ENCODE data around the gene LRRC8B.

The LRRC8B gene

DNA sequence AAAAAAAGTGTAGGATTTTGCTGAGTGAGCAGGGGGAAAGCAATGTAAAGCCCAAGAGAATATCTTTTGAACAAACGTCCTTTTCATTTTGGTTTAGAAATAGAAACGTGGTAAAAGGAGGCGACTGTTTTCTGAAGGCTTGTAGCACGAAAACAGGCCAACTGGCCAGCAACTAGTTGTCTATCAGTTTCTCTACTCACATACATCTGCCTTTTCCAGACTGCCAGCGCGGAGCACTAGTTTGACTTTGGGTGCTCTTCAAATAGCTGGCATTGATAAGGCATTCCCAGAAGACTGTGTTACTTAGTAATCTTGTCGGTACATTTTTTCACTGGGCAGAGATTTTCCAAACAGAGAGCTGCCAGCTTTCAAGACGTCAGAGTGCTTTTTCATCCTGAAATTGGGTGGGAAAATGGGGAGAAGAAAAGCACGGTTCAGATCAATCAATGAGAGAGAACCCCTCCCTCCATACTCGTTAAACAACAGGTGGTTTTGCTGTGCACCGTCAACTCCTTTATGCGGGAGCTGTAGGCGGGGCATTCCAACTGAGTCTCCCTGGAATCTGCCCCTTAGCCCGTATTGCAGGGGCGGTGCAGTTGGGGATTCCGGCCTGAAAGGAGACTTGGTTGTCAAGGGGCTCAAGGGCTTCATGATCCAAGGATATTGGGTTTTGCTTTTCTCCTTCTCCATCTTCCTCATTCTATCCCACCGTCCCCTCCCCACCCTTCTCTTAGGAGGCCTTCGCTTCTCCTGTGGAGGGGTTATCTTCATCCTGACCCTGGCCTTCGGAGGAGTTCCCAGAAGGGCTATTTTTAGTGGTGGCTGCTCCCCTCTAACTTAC, 107.4 kb downstream of the LRRC8B start:
- no peaks in the 10 kb centered on the region for H3K27me3 Mint-ChIP-seq
- H3K4me3 Mint-ChIP-seq: peak overlapping the region; percentile 95
- H3K9me3 Mint-ChIP-seq (ENCODE audit: low read depth): no peaks in the 10 kb centered on the region
- peaks cover 16% of the 10 kb centered on the region for H3K36me3 Mint-ChIP-seq
- peaks cover 70% of the 10 kb centered on the region for H3K4me1 Mint-ChIP-seq (ENCODE audit: low read depth)
- peak overlapping the region; percentile 96 for H3K27ac Mint-ChIP-seq

DNA sequence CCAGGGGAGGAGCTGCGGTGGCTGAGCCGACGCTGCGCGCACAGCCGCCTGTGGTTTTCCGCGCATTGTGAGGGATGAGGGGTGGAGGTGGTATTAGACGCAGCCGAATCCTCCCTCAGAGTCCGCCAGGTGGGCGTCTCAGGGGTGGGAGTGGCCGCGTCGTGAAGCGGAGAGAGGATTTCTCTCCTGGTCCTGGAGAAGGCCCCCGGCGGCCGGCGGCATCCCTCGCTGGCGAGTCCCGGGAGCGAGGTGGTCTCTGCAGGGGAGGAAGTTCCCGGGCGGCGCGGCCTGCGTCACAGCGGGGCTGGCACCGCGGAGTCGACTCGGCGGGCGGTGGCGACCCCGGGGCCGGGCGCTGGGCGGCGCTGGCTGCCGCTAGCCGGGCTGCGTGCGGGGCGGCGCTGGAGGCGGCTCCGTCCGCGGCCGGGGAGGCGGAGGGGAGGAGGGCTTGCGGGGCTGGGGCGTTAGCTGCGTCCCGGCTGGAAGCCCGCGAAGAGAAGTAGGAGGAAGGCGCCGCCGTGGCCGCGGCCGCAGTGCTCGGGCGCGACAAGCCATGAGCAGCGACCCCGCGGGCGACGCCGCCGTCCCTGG, 108.1 kb downstream of the LRRC8B start, which contains the start of gene LRRC8C:
Gene LRRC8C (plus strand): TSS at position 464 of the 591 bp plus-strand sequence. CDS start 53,354 bp downstream, outside the sequence.
- Mint-ChIP-seq H3K9me3 (ENCODE audit: low read depth) (no peaks in the 10 kb centered on the region), H3K4me1 (ENCODE audit: low read depth) (peaks cover 70% of the 10 kb centered on the region), H3K4me3 (peak within 1 kb of the TSS; percentile 95), H3K36me3 (peaks cover 23% of the 10 kb centered on the region), H3K27ac (peak within 1 kb of the TSS; percentile 99), H3K27me3 (no peaks in the 10 kb centered on the region)

DNA sequence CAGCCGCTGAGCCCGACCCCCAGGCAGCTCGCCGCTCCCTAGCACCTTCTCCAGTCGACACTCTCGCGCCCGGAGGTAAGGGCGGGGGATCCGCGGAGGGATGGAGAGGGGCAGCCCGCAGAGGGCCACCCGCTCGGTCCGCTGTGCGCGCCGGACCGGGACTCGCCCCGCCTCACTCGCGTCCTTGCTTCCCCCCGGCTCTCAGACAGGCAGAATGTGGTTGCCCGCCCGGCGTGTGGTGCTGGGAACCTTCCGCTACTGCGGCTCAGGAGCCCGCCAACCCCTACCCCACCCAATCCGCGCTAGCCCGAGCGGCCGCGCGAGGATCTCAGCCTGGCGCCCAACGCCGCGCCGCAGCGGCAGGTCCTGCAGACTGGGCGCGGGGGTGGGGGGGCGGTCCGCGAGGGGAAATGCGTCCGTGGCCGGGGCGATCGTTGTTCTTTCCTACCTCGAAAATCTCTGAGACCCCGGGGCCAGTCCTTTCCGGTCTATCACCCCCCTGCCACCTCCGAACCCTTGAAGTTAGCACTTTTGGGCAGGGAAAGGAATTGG, 108.7 kb downstream of the LRRC8B start:
- Mint-ChIP-seq H3K27ac (peak overlapping the region; percentile 99), H3K36me3 (peaks cover 29% of the 10 kb centered on the region), H3K4me3 (peak overlapping the region; percentile 94), H3K4me1 (ENCODE audit: low read depth) (peaks cover 70% of the 10 kb centered on the region), H3K9me3 (ENCODE audit: low read depth) (no peaks in the 10 kb centered on the region), H3K27me3 (no peaks in the 10 kb centered on the region)

DNA sequence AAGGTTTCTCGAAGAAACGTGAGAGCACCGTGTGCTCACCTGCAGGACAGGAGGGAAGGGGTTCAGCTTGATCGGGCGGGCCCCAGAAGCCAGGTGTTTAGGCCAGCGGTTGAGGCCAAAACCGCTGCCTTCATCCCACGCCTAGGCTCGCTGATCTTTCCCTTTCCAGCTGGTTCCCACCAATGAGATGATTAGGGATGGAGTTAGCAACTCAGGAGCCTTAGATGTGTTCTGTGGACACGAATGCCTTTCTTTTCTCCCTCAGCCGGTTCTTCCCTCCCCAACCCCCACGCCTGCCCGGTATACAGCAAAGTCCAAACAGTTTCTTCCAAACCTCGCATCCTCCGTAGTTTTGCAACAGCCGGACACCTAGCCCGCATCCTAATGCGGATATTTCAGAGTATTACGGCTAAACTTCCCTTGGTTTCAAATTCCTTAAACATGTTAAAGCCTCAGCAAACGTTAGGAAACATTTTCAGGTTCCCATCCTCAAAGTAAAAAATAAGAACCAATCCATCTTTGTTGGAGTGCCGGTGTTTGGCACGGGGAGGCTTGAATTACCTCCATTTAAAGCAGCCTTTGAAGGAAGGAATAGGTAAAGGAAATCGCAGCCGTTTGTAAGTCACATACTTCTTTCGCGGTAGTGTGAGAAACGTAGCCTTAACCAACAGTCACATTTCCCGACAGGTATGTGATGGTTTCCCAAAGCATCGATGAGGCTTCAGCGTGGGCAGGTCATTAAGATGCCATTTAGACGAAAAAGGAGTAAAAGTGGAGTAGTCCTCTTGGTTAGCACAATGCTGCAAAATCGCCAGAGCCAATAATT, 109.4 kb downstream of the LRRC8B start:
- Mint-ChIP-seq H3K36me3 (peaks cover 29% of the 10 kb centered on the region), H3K4me1 (ENCODE audit: low read depth) (peaks cover 67% of the 10 kb centered on the region), H3K9me3 (ENCODE audit: low read depth) (no peaks in the 10 kb centered on the region), H3K4me3 (peak overlapping the region; percentile 94), H3K27me3 (no peaks in the 10 kb centered on the region), H3K27ac (peak overlapping the region; percentile 99)

DNA sequence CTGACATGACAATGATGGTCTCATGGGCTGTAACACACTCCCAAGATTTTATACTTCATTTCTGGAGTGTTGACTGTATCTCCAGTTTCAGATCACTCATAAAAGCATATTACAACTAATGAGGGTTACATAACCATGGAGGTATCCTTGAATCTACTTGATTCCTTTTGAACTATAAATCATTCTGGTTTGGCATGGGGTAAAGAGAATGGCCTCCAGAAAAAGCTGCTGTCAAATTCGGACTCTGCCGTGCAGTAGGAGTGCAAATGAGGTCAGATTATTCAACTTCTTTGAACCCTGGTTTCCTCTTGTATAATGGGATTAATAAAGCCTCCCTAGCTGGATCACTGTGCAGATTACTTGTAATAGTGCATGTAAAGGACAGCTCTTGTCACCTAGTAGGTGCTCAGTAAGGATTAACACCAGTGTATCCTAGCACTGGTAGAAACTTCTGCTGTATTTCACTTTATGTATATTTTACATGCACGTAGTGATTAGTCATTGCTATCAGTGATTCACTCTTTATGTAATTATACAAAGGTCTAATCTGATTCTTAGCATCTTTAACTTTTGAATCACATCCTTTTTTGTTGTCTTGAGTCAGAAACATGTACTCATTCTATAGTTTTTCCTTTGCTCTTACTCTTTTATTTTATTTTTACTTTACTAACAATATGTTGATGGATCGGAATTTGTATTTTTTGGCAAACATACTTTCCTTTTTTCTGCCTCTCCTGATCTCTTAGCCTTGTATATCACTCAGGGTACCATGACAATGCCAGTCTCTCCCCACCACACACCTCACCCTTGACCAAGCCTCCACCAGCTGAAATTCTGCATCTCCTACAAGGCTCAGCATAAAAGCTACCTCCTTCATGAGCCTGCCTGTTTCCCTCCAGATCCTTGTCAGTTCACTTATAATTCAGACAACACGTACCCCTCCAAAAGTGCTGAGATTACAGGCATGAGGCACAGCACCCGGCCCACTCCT, 111.5 kb downstream of the LRRC8B start:
- peak overlapping the region; percentile 88 for H3K27ac Mint-ChIP-seq
- peaks cover 26% of the 10 kb centered on the region for H3K36me3 Mint-ChIP-seq
- H3K27me3 Mint-ChIP-seq: no peaks in the 10 kb centered on the region
- peak overlapping the region; percentile 94 for H3K4me3 Mint-ChIP-seq
- peaks cover 69% of the 10 kb centered on the region for H3K4me1 Mint-ChIP-seq (ENCODE audit: low read depth)
- no peaks in the 10 kb centered on the region for H3K9me3 Mint-ChIP-seq (ENCODE audit: low read depth)

DNA sequence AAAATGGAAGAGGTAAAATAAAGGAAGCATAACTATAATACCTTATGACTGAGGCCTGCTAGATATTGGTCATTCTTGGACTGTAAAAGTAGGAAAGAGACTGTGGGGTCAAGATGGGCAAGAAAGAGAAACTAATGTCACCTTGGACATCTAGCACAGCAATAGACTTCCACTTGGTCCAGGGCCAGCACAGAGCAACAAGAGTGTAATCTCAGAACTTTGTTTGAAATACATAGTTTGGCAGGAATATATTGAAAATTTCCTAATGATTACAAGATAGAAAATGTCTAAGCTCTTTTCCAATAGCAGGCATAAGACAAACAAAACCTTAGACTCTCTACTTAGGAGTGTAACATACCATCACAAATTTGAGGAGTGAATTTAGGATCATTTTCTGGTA, 112.9 kb downstream of the LRRC8B start:
- peaks cover 35% of the 10 kb centered on the region for H3K36me3 Mint-ChIP-seq

DNA sequence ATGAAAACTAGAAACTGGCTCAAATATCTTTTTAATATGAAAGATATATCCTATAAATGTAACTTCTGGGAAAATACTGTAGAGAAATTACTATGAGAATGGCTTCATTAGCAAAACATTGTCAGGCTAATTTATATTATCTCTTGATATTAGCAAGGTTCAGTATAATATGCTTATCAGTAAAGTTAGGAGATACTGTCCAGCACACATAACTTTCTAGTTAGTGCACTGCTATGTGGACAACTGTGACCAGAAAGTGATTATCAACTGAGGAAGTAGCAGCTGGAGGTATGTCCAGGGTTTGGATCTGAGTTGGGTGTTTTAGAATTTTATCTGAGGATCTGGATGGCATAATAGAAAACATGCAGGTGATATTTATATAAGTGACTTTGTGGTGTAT, 115.8 kb downstream of the LRRC8B start:
- no peaks in the 10 kb centered on the region for H3K27me3 Mint-ChIP-seq
- H3K9me3 Mint-ChIP-seq (ENCODE audit: low read depth): peaks cover 9% of the 10 kb centered on the region
- peaks cover 88% of the 10 kb centered on the region for H3K4me1 Mint-ChIP-seq (ENCODE audit: low read depth)
- H3K36me3 Mint-ChIP-seq: peaks cover 44% of the 10 kb centered on the region
- H3K4me3 Mint-ChIP-seq: peak overlapping the region; percentile 46
- peak overlapping the region; percentile 76 for H3K27ac Mint-ChIP-seq

More for the DNA sequence above, 112.9 kb downstream of the LRRC8B start:
- Mint-ChIP-seq H3K4me3 (peak overlapping the region; percentile 94), H3K27me3 (no peaks in the 10 kb centered on the region), H3K27ac (peak overlapping the region; percentile 88), H3K9me3 (ENCODE audit: low read depth) (no peaks in the 10 kb centered on the region), H3K4me1 (ENCODE audit: low read depth) (peaks cover 69% of the 10 kb centered on the region)

DNA sequence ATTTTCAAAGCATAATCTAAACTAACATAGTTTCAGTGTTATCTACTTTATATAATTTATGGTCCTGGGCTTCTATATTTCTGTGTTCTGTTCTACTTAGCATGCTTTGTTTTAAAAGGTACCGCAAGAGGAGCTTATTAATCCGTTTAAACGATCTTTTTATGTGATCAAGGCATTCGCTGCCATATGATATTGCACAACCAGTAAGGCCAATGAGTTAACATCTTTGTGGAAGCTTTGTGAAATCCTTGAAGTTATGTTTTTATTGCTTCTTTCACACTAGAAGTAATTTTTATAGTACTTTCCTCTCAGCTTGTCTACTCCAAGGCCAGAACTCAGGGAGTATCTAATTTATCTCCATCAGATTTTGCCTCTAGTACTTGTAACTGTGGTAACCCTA, 117.2 kb downstream of the LRRC8B start:
- H3K36me3 Mint-ChIP-seq: peaks cover 44% of the 10 kb centered on the region
- no peaks in the 10 kb centered on the region for H3K27me3 Mint-ChIP-seq
- H3K4me1 Mint-ChIP-seq (ENCODE audit: low read depth): peaks cover 79% of the 10 kb centered on the region
- H3K4me3 Mint-ChIP-seq: peak overlapping the region; percentile 64
- H3K27ac Mint-ChIP-seq: peak overlapping the region; percentile 90
- H3K9me3 Mint-ChIP-seq (ENCODE audit: low read depth): peaks cover 10% of the 10 kb centered on the region

DNA sequence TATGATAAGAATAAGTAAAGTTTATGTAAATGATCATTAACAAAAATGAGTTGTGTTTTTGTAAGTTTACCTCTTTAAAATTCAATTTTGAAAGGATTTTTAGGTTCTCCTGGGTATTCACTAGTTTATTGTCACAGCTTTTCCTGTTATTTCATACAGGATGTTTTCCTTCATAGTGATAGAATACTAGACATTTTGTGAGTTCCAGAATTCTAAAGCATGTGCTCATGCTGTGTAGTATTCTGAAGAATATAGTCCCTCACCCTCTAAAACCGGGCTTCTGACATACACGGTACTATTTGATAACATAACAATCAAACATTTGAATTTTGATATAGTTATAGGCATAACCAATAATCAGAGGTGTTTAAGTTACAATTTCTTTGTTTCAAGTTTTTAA, 118.9 kb downstream of the LRRC8B start:
- Mint-ChIP-seq H3K4me1 (ENCODE audit: low read depth) (peaks cover 74% of the 10 kb centered on the region), H3K9me3 (ENCODE audit: low read depth) (peaks cover 14% of the 10 kb centered on the region), H3K27me3 (no peaks in the 10 kb centered on the region), H3K27ac (peak overlapping the region; percentile 85), H3K4me3 (peak overlapping the region; percentile 32), H3K36me3 (peaks cover 36% of the 10 kb centered on the region)

DNA sequence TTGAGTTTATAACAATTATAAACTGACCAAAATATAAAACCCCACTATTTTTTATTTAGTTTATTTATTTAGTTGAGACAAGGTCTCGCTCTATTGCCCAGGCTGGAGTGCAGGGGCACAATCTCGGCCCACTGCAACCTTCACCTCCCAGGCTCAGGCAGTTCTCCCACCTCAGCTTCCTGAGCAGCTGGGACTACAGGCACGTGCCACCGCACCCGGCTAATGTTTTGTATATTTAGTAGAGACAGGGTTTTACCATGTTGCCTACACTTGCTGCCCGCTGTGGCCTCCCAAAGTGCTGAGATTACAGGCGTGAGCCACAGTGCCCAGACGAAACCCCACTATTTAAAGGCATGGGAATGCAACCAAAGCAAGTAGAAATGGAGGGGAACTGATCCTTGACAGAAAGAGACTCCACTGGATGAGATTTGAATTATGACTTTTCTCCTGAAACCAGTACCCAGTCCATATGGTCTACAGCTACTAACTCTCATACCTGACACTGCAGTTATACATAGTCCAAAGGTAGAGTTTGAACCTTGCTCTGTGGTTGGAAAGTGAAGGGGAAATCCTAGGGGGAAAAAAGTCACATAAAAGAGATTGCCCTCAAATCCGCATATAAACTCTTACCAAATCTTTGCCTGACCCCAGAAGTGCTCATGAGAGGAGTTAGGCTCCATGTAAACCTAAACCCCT, 119.6 kb downstream of the LRRC8B start:
- Mint-ChIP-seq H3K9me3 (ENCODE audit: low read depth) (peaks cover 14% of the 10 kb centered on the region), H3K4me1 (ENCODE audit: low read depth) (peaks cover 76% of the 10 kb centered on the region), H3K27me3 (no peaks in the 10 kb centered on the region), H3K27ac (peak overlapping the region; percentile 82), H3K4me3 (no peak overlapping the region), H3K36me3 (peaks cover 38% of the 10 kb centered on the region)

DNA sequence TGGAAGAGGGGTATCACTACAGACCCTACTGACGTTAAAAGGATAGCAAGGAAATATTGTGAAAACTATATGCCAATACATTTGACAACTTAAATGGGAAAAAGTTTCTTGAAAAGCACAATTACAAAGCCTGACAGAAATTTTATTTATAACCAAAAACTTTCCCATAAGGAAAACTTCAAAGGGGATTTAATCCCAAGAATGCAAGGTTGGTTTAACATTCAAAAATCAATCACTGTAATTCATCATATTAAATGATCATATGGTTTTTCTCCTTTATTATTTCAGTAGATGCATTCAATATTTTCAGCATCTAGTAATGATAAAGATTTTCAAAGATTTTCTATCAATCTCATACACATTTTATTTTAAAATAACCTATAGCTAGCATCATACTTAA, 121.6 kb downstream of the LRRC8B start:
- Mint-ChIP-seq H3K4me1 (ENCODE audit: low read depth) (peaks cover 75% of the 10 kb centered on the region), H3K36me3 (peaks cover 45% of the 10 kb centered on the region), H3K27ac (no peak overlapping the region)

More for the DNA sequence above, 121.6 kb downstream of the LRRC8B start:
- Mint-ChIP-seq H3K27me3 (no peaks in the 10 kb centered on the region), H3K4me3 (no peak overlapping the region), H3K9me3 (ENCODE audit: low read depth) (peaks cover 14% of the 10 kb centered on the region)
